H1 (cell line): Measurements from ENCODE around the gene LBX1. TPM values are rescaled to one million over a fixed set of nuclear protein-coding genes. Genes with fewer than 3 reads are reported as not detected.

Source experiments
- CTCF ChIA-PET: fragments of 300-600 bp; sonication (Branson Sonifier 250); formaldehyde crosslinking; loops from one replicate; lab custom pipeline; 2021; ENCODE audit not compliant: partially characterized antibody; lab: Charles Lee
- POLR2A ChIA-PET: fragments of 300-600 bp; sonication (Branson Sonifier 250); formaldehyde crosslinking; loops from one replicate; lab custom pipeline; 2021; ENCODE audit warnings: inconsistent platforms; ENCODE audit not compliant: partially characterized antibody; lab: Charles Lee
- DNase-seq, 2 experiments: peaks; one replicate each; pipeline versions ENCODE4 v3.0.0 to v3.0.0-alpha.2; 2010 to 2022; ENCODE audit warnings: low spot score in 2 of 2, low read depth in 1 of 2, mixed read lengths in 1 of 2
- FAIRE-seq: peaks from 2 replicates; lab custom pipeline; 2011; peaks lifted over from hg19 to GRCh38; lab: Jason Lieb, UNC
- H2AFZ ChIP-seq: 2 replicates; pipeline ENCODE4 v1.8.1; 2012; ENCODE audit warnings: low read length, inconsistent platforms
- H2AK5ac ChIP-seq: 2 replicates; pipeline ENCODE4 v1.6.1; 2013; ENCODE audit warnings: low read depth, low read length
- H2BK120ac ChIP-seq: replicated peaks from 2 replicates; pipeline ENCODE3; 2013; ENCODE audit warnings: low read depth, low read length, inconsistent platforms
- H2BK12ac ChIP-seq: 2 replicates; pipeline ENCODE4 v1.6.1; 2013; ENCODE audit warnings: low read depth, low read length
- H2BK15ac ChIP-seq: 2 replicates; pipeline ENCODE4 v1.6.1; 2013; ENCODE audit warnings: low read length
- H2BK20ac ChIP-seq: 2 replicates; pipeline ENCODE4 v1.6.1; 2013; ENCODE audit warnings: low read length
- H2BK5ac ChIP-seq: 2 replicates; pipeline ENCODE4 v1.6.1; 2013; ENCODE audit warnings: low read depth, low read length
- H3K14ac ChIP-seq: 2 replicates; pipeline ENCODE4 v1.6.1; 2013; ENCODE audit warnings: inconsistent platforms; ENCODE audit not compliant: insufficient read length
- H3K18ac ChIP-seq: 2 replicates; pipeline ENCODE4 v1.6.1; 2013; ENCODE audit warnings: low read length; ENCODE audit errors: extremely low read depth
- H3K23ac ChIP-seq: 2 replicates; pipeline ENCODE4 v1.6.1; 2013; ENCODE audit warnings: inconsistent platforms; ENCODE audit not compliant: insufficient read length
- H3K23me2 ChIP-seq: 2 replicates; pipeline ENCODE4 v1.6.1; 2013; ENCODE audit warnings: low read depth, low read length
- H3K27ac ChIP-seq: 2 replicates; pipeline ENCODE4 v1.6.1; 2011; ENCODE audit warnings: low read depth, low read length, inconsistent platforms
- H3K27me3 ChIP-seq, 4 experiments: replicated peaks in 1 of 4; 1 replicate in 1 of 4; 2 replicates in 3 of 4; pipeline versions ENCODE4 v1.6.1 to v1.8.1; 2011 to 2013; ENCODE audit warnings: low read length in 3 of 4, mild to moderate bottlenecking in 3 of 4, inconsistent platforms in 2 of 4, mixed read lengths in 2 of 4, moderate library complexity in 1 of 4; ENCODE audit not compliant: control insufficient read depth in 3 of 4, insufficient read depth in 3 of 4; ENCODE audit errors: extremely low read depth in 1 of 4
- H3K36me3 ChIP-seq, 4 experiments: 2 replicates each; pipeline versions ENCODE4 v1.6.1 to v1.8.1; 2011 to 2013; ENCODE audit warnings: mild to moderate bottlenecking in 4 of 4, low read length in 3 of 4, moderate library complexity in 2 of 4, control low read depth in 1 of 4, inconsistent platforms in 1 of 4; ENCODE audit not compliant: insufficient read depth in 4 of 4, control insufficient read depth in 2 of 4
- H3K4ac ChIP-seq: replicated peaks from 2 replicates; pipeline ENCODE3; 2013; ENCODE audit warnings: low read length, low read depth, mixed read lengths, inconsistent platforms; ENCODE audit not compliant: insufficient read length
- H3K4me1 ChIP-seq, 4 experiments: replicated peaks in 1 of 4; 1 replicate in 1 of 4; 2 replicates in 3 of 4; pipeline versions ENCODE4 v1.6.1 to v1.8.1; 2011 to 2013; ENCODE audit warnings: low read length in 3 of 4, inconsistent platforms in 2 of 4, mixed read lengths in 1 of 4; ENCODE audit not compliant: insufficient read depth in 4 of 4, control insufficient read depth in 3 of 4
- H3K4me2 ChIP-seq, 2 experiments: 2 replicates each; pipeline versions ENCODE4 v1.6.1 to v1.8.1; 2011 to 2013; ENCODE audit warnings: low read depth in 2 of 2, low read length in 2 of 2, control low read depth in 1 of 2, inconsistent platforms in 1 of 2, mild to moderate bottlenecking in 1 of 2; ENCODE audit not compliant: insufficient read depth in 1 of 2
- H3K4me3 ChIP-seq, 4 experiments: fragments of 200-600, 300-600 bp in 1 of 4; sonication (generic), shearing (Covaris generic), sonication (Bioruptor Twin) in 1 of 4; 2 replicates each; pipeline versions ENCODE4 v1.5.1 to v1.8.1; 2011 to 2016; ENCODE audit warnings: low read length in 4 of 4, low read depth in 3 of 4, control low read depth in 2 of 4, inconsistent platforms in 2 of 4, mild to moderate bottlenecking in 2 of 4, mixed read lengths in 1 of 4, moderate library complexity in 1 of 4; ENCODE audit not compliant: insufficient read depth in 2 of 4; ENCODE audit errors: extremely low read depth in 1 of 4
- H3K56ac ChIP-seq: replicated peaks from 2 replicates; pipeline ENCODE3; 2013; ENCODE audit warnings: low read depth, mild to moderate bottlenecking, mixed read lengths, low read length, inconsistent platforms; ENCODE audit not compliant: insufficient read length
- H3K79me1 ChIP-seq: 2 replicates; pipeline ENCODE4 v1.6.1; 2013; ENCODE audit warnings: low read depth, low read length, control low read depth
- H3K79me2 ChIP-seq, 2 experiments: 2 replicates each; pipeline versions ENCODE4 v1.6.1 to v1.8.1; 2012 to 2013; ENCODE audit warnings: low read length in 2 of 2, mild to moderate bottlenecking in 2 of 2, inconsistent platforms in 1 of 2; ENCODE audit not compliant: insufficient read depth in 2 of 2, control insufficient read depth in 1 of 2
- H3K9ac ChIP-seq, 4 experiments: replicated peaks in 1 of 4; 1 replicate in 1 of 4; 2 replicates in 3 of 4; pipeline versions ENCODE4 v1.6.1 to v1.8.1; 2011 to 2013; ENCODE audit warnings: low read depth in 3 of 4, low read length in 3 of 4, control low read depth in 2 of 4, mild to moderate bottlenecking in 2 of 4, moderate library complexity in 2 of 4, inconsistent platforms in 1 of 4; ENCODE audit errors: extremely low read depth in 1 of 4
- H3K9me3 ChIP-seq, 2 experiments: 2 replicates each; pipeline versions ENCODE4 v1.6.1 to v1.8.1; 2012 to 2013; ENCODE audit warnings: mild to moderate bottlenecking in 2 of 2, moderate library complexity in 2 of 2, control low read depth in 1 of 2, inconsistent platforms in 1 of 2, low read depth in 1 of 2, low read length in 1 of 2, mixed read lengths in 1 of 2; ENCODE audit not compliant: insufficient read depth in 2 of 2
- H4K20me1 ChIP-seq, 2 experiments: replicated peaks in 1 of 2; 2 replicates each; pipeline versions ENCODE3 to v1.8.1; 2011 to 2013; ENCODE audit warnings: inconsistent platforms in 2 of 2, low read length in 2 of 2, mild to moderate bottlenecking in 1 of 2; ENCODE audit not compliant: insufficient read depth in 2 of 2, control insufficient read depth in 1 of 2
- H4K5ac ChIP-seq: 2 replicates; pipeline ENCODE4 v1.6.1; 2013; ENCODE audit warnings: low read length, low read depth, mixed read lengths, inconsistent platforms; ENCODE audit not compliant: insufficient read length
- H4K8ac ChIP-seq: 2 replicates; pipeline ENCODE4 v1.8.0; 2013; ENCODE audit warnings: mild to moderate bottlenecking, moderate library complexity, low read length, inconsistent platforms; ENCODE audit not compliant: insufficient read depth; ENCODE audit errors: extremely low read depth
- H4K91ac ChIP-seq: replicated peaks from 2 replicates; pipeline ENCODE3; 2013; ENCODE audit warnings: low read length, mixed read lengths, inconsistent platforms; ENCODE audit not compliant: insufficient read length
- BRCA1 ChIP-seq: IDR thresholded peaks from 2 replicates; pipeline ENCODE4 v1.6.1; 2012; ENCODE audit warnings: low read depth, low read length, improper control_type of control experiment
- SUZ12 ChIP-seq: fragments of 200-600 bp; sonication (generic); IDR thresholded peaks from 2 replicates; pipeline ENCODE4 v1.6.1; 2012; ENCODE audit warnings: mild to moderate bottlenecking, inconsistent platforms, low read length, moderate library complexity, mixed read lengths
- WGBS, 2 experiments: shearing (Covaris generic) in 1 of 2; methylation state at CpG; one replicate each; pipeline versions ENCODE4 v1.1.6 to v1.1.7; 2013 to 2015; ENCODE audit warnings: low lambda C conversion rate in 2 of 2, mixed read lengths in 2 of 2, inconsistent platforms in 1 of 2, low coverage in 1 of 2, missing lambda C conversion rate in 1 of 2; ENCODE audit not compliant: insufficient replicate concordance in 2 of 2, insufficient coverage in 1 of 2, insufficient read length in 1 of 2; ENCODE audit errors: extremely low coverage in 1 of 2, missing lambda C conversion rate in 1 of 2; 5-methylcytosine and 5-hydroxymethylcytosine counted together
- polyA plus RNA-seq, 7 experiments: library from polyadenylated mRNA; depleted of rRNA in 3 of 7; stranded (reverse) in 5 of 7; unstranded in 2 of 7; fragments of >200 nt in 5 of 7; fragments of 200-250 nt in 2 of 7; gene quantifications; 1 replicate in 5 of 7; 2 replicates in 1 of 7; 4 replicates in 1 of 7; pipeline versions ENCODE4 v1.2.1 to v1.2.3, GENCODE V29; 2011 to 2013; ENCODE audit warnings: missing spikeins in 2 of 7, mixed read lengths in 2 of 7
- total RNA-seq: library from RNA; stranded (reverse); fragmentation: NEBNext Ultra II Directional; extraction: Animal tissue kit (Norgen Biotek cat#: 25700); gene quantifications from 2 replicates; pipeline ENCODE4 v1.2.1, GENCODE V29; 2021

Gene LBX1
- total and polyA plus RNA-seq, 2 of the 8 experiments (the other 6 are each of a cell fraction or from before 2014, with no cell fraction given) = not detected

DNA sequence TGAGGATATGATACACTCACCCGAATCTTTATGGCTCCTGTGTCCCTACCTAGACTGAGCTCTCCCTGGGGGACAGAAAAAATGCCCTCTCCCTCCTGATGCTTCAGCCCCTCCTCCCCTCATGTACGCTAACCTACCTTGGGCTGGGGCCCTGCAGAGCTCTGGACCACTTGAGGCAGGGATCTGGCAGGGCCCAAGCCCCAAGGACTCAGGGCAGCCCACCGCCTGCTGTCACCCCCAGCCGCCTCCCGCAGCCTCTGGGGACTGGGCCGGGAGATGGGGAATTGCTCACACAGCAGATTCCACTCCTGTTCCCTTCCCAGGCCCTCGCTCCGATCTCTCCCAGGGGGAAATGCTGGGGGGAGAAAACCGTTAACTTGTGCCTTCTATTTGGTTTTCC lies 32.9 kb upstream of the LBX1 start:
- peaks cover 0 to 4% (median under 1%) of the 10 kb centered on the region in 4 experiments; a peak in 4 of 7 replicates for H3K27me3 ChIP-seq
- no peak overlapping the region for H3K18ac ChIP-seq
- POLR2A ChIA-PET = no interaction called here
- no peak overlapping the region for H2AK5ac ChIP-seq
- no peaks in the 10 kb centered on the region for H3K79me2 ChIP-seq
- CTCF ChIA-PET = interaction anchor here (1.2 to 27.0 kb wide), 7 partner anchors 12 to 169 kb away, joined by 4 to 317 read pairs (median 34); no protein-coding TSS in a partner anchor
- no peak overlapping the region for H3K4ac ChIP-seq
- H3K36me3 ChIP-seq = no peaks in the 10 kb centered on the region
- no peak overlapping the region for H2BK12ac ChIP-seq
- no peak overlapping the region for H3K27ac ChIP-seq
- no peak overlapping the region for H3K14ac ChIP-seq
- TF ChIP-seq SUZ12 (0 out of 2 replicates have a peak, but pooled peaks have one; percentile 10), BRCA1 (no peak)
- no peaks in the 10 kb centered on the region for H3K79me1 ChIP-seq
- no peak overlapping the region for H2BK120ac ChIP-seq
- no peak overlapping the region for H3K4me2 ChIP-seq
- peaks cover 2% of the 10 kb centered on the region; the same call in 1 of the 2 replicates for H3K23me2 ChIP-seq
- FAIRE-seq (no peak), DNase-seq (no peak)
- no peak overlapping the region for H4K91ac ChIP-seq
- H3K23ac ChIP-seq = no peak overlapping the region
- H3K56ac ChIP-seq = no peak overlapping the region
- H2BK5ac ChIP-seq = no peak overlapping the region
- no peak overlapping the region for H2BK15ac ChIP-seq
- H2AFZ ChIP-seq = no peak overlapping the region
- no peak overlapping the region for H3K9ac ChIP-seq
- no peaks in the 10 kb centered on the region for H4K20me1 ChIP-seq
- WGBS, 2 experiments = 83% methylated on average over 9 of the region's 9 CpGs; no CpG with 5 or more reads in 1 of the 2 experiments
- H4K8ac ChIP-seq = no peak overlapping the region
- no peak overlapping the region for H4K5ac ChIP-seq
- no peak overlapping the region for H2BK20ac ChIP-seq
- no peak overlapping the region for H3K4me3 ChIP-seq
- peaks cover 2 to 30% (median 15%) of the 10 kb centered on the region in 4 experiments for H3K4me1 ChIP-seq
- H3K9me3 ChIP-seq = no peaks in the 10 kb centered on the region
